Measurements from ENCODE around the gene FBXL13.

FBXL13 gene

GRCh38 chr7:102951839-102952238 is 122.8 kb downstream of the FBXL13 start:
- no peak overlapping the region for H3K4me2 ChIP-seq
- no peaks in the 10 kb centered on the region for H3K4me1 ChIP-seq (ENCODE audit: low read depth, poor library complexity, severe bottlenecking)
- no peaks in the 10 kb centered on the region for H4K20me1 ChIP-seq (ENCODE audit: insufficient read depth)
- no peaks in the 10 kb centered on the region for H3K79me2 ChIP-seq (ENCODE audit: insufficient read depth, low read depth)
- H3K9ac ChIP-seq: no peak overlapping the region
- no peak for TF ChIP-seq CTCF (conservative IDR thresholded peaks at IDR 0.05; ENCODE audit: low read depth, low read length)
- H3K27me3 ChIP-seq (ENCODE audit: insufficient read depth, low read depth): no peaks in the 10 kb centered on the region
- H2AFZ ChIP-seq (ENCODE audit: low read depth): no peak overlapping the region
- no peak overlapping the region for H3K4me3 ChIP-seq (IDR thresholded peaks at IDR 0.05; ENCODE audit: insufficient read depth, low read depth, low read length)
- no peaks in the 10 kb centered on the region for H3K36me3 ChIP-seq (ENCODE audit: insufficient read depth)
- no peak overlapping the region for H3K27ac ChIP-seq

GRCh38 chr7:102944241-102944640 is 130.4 kb downstream of the FBXL13 start:
- no peak overlapping the region for H3K4me2 ChIP-seq
- no peak overlapping the region for H2AFZ ChIP-seq (ENCODE audit: low read depth)
- no peaks in the 10 kb centered on the region for H3K36me3 ChIP-seq (ENCODE audit: insufficient read depth)
- H3K27me3 ChIP-seq (ENCODE audit: insufficient read depth, low read depth): no peaks in the 10 kb centered on the region
- no peak overlapping the region for H3K27ac ChIP-seq
- TF ChIP-seq CTCF (conservative IDR thresholded peaks at IDR 0.05; ENCODE audit: low read depth, low read length): no peak
- H3K79me2 ChIP-seq (ENCODE audit: insufficient read depth, low read depth): no peaks in the 10 kb centered on the region
- H4K20me1 ChIP-seq (ENCODE audit: insufficient read depth): no peaks in the 10 kb centered on the region
- no peak overlapping the region for H3K9ac ChIP-seq
- no peaks in the 10 kb centered on the region for H3K4me1 ChIP-seq (ENCODE audit: low read depth, poor library complexity, severe bottlenecking)
- H3K4me3 ChIP-seq (IDR thresholded peaks at IDR 0.05; ENCODE audit: insufficient read depth, low read depth, low read length): no peak overlapping the region

- TF ChIP-seq CTCF (conservative IDR thresholded peaks at IDR 0.05; ENCODE audit: low read depth, low read length): no peak
- Histone ChIP-seq H3K36me3 (ENCODE audit: insufficient read depth) (no peaks in the 10 kb centered on the region), H4K20me1 (ENCODE audit: insufficient read depth) (no peaks in the 10 kb centered on the region), H3K27ac (no peak overlapping the region), H2AFZ (ENCODE audit: low read depth) (no peak overlapping the region), H3K4me2 (no peak overlapping the region), H3K4me3 (IDR thresholded peaks at IDR 0.05; ENCODE audit: insufficient read depth, low read depth, low read length) (no peak overlapping the region), H3K27me3 (ENCODE audit: insufficient read depth, low read depth) (no peaks in the 10 kb centered on the region), H3K79me2 (ENCODE audit: insufficient read depth, low read depth) (no peaks in the 10 kb centered on the region), H3K4me1 (ENCODE audit: low read depth, poor library complexity, severe bottlenecking) (no peaks in the 10 kb centered on the region), H3K9ac (no peak overlapping the region)
Measured at GRCh38 chr7:102943423-102944169, 131.0 kb downstream of the FBXL13 start.

- H3K36me3 ChIP-seq (ENCODE audit: insufficient read depth): no peaks in the 10 kb centered on the region
- H3K9ac ChIP-seq: no peak overlapping the region
- H3K27ac ChIP-seq: no peak overlapping the region
- TF ChIP-seq CTCF (conservative IDR thresholded peaks at IDR 0.05; ENCODE audit: low read depth, low read length): no peak
- no peak overlapping the region for H3K4me3 ChIP-seq (IDR thresholded peaks at IDR 0.05; ENCODE audit: insufficient read depth, low read depth, low read length)
- H3K27me3 ChIP-seq (ENCODE audit: insufficient read depth, low read depth): no peaks in the 10 kb centered on the region
- H3K4me2 ChIP-seq: no peak overlapping the region
- H3K79me2 ChIP-seq (ENCODE audit: insufficient read depth, low read depth): no peaks in the 10 kb centered on the region
- no peaks in the 10 kb centered on the region for H4K20me1 ChIP-seq (ENCODE audit: insufficient read depth)
- H3K4me1 ChIP-seq (ENCODE audit: low read depth, poor library complexity, severe bottlenecking): no peaks in the 10 kb centered on the region
- H2AFZ ChIP-seq (ENCODE audit: low read depth): no peak overlapping the region
Measured at GRCh38 chr7:102942868-102943267, 131.7 kb downstream of the FBXL13 start.
